Testis (tissue), 2 donors: ENCODE measurements around the gene CLIC3.

Experiments
- POLR2A ChIP-seq: fragments of 450-650 bp; IDR thresholded peaks from one replicate; pipeline ENCODE4 v1.6.1; 2017; ENCODE audit warnings: antibody characterized with exemption, mild to moderate bottlenecking, moderate library complexity
- TF ChIP-seq, protein P1 (sequence below), 3 experiments: fragments of 450-650 bp in 2 of 3; fragments of 200-600 bp in 1 of 3; sonication (generic) in 1 of 3; IDR thresholded peaks; one replicate each; pipeline ENCODE4 v1.5.1; 2016 to 2019; ENCODE audit warnings: antibody characterized with exemption in 3 of 3, mild to moderate bottlenecking in 2 of 3, moderate library complexity in 1 of 3

DNA sequence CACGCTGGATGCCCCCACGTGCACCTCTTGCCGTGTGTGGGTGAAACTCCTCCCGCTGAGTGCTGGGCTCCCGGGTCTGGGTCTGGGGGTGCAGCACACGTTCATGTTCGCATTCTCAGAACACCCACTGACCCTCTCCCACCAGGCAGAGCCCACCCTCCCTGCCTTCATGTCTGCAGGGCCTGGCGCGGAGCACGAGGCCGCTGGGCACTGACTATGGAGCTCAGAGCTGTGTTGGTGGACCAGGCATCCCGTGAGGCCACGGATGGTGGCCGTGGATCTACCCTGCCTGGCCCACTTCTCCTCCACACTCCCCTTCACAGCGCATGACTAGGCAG, 35.5 kb downstream of the CLIC3 start:
- TF ChIP-seq, protein P1, sequence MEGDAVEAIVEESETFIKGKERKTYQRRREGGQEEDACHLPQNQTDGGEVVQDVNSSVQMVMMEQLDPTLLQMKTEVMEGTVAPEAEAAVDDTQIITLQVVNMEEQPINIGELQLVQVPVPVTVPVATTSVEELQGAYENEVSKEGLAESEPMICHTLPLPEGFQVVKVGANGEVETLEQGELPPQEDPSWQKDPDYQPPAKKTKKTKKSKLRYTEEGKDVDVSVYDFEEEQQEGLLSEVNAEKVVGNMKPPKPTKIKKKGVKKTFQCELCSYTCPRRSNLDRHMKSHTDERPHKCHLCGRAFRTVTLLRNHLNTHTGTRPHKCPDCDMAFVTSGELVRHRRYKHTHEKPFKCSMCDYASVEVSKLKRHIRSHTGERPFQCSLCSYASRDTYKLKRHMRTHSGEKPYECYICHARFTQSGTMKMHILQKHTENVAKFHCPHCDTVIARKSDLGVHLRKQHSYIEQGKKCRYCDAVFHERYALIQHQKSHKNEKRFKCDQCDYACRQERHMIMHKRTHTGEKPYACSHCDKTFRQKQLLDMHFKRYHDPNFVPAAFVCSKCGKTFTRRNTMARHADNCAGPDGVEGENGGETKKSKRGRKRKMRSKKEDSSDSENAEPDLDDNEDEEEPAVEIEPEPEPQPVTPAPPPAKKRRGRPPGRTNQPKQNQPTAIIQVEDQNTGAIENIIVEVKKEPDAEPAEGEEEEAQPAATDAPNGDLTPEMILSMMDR (IDR thresholded peaks at IDR 0.05), result no peak
- TF ChIP-seq POLR2A, result no peak
